Liver (tissue), 9 donors: ENCODE results near the gene DGCR2. TPM values are rescaled to one million over a fixed set of nuclear protein-coding genes. Genes with fewer than 3 reads are reported as not detected.

ENCODE experiments used
- DNase-seq: peaks from one replicate; pipeline ENCODE4 v3.0.0-alpha.2; 2017; ENCODE audit warnings: low spot score
- H3K27ac ChIP-seq, 2 donors: one replicate each; pipeline ENCODE4 v1.7.0; 2013; ENCODE audit warnings: inconsistent platforms in 2 of 2, low read length in 2 of 2, control low read depth in 1 of 2, low read depth in 1 of 2, mild to moderate bottlenecking in 1 of 2
- H3K27me3 ChIP-seq, 4 donors: one replicate each; pipeline versions ENCODE4 v1.6.1 to v1.7.0; 2013; ENCODE audit warnings: low read length in 3 of 4, inconsistent platforms in 1 of 4, mild to moderate bottlenecking in 1 of 4, moderate library complexity in 1 of 4; ENCODE audit not compliant: control insufficient read depth in 4 of 4, insufficient read depth in 4 of 4
- H3K36me3 ChIP-seq, 4 donors: one replicate each; pipeline versions ENCODE4 v1.6.1 to v1.7.0; 2013; ENCODE audit warnings: low read length in 3 of 4, mild to moderate bottlenecking in 3 of 4, low read depth in 1 of 4, moderate library complexity in 1 of 4; ENCODE audit not compliant: control insufficient read depth in 4 of 4, insufficient read depth in 3 of 4
- H3K4me1 ChIP-seq, 4 donors: one replicate each; pipeline versions ENCODE4 v1.6.1 to v1.7.0; 2013; ENCODE audit warnings: low read length in 3 of 4, mild to moderate bottlenecking in 3 of 4, moderate library complexity in 1 of 4; ENCODE audit not compliant: control insufficient read depth in 4 of 4, insufficient read depth in 4 of 4
- H3K4me3 ChIP-seq, 3 donors: one replicate each; pipeline versions ENCODE4 v1.6.1 to v1.7.0; 2013; ENCODE audit warnings: low read length in 3 of 3, control low read depth in 1 of 3, low read depth in 1 of 3, mild to moderate bottlenecking in 1 of 3
- H3K9ac ChIP-seq, 2 donors: one replicate each; pipeline ENCODE4 v1.7.0; 2013; ENCODE audit warnings: low read length in 2 of 2, mild to moderate bottlenecking in 2 of 2, moderate library complexity in 2 of 2, control low read depth in 1 of 2, low read depth in 1 of 2
- H3K9me3 ChIP-seq, 4 donors: one replicate each; pipeline versions ENCODE4 v1.6.1 to v1.7.0; 2013; ENCODE audit warnings: low read length in 3 of 4; ENCODE audit not compliant: control insufficient read depth in 4 of 4
- EGR1 ChIP-seq, 2 donors: IDR thresholded peaks; 2 replicates each; pipeline ENCODE4 v1.6.1; 2016 to 2018; ENCODE audit warnings: antibody characterized with exemption in 2 of 2, low read depth in 2 of 2
- FOXA1 ChIP-seq: IDR thresholded peaks from 2 replicates; pipeline ENCODE4 v1.6.1; 2016; ENCODE audit warnings: antibody characterized with exemption
- FOXA2 ChIP-seq: IDR thresholded peaks from 2 replicates; pipeline ENCODE4 v1.6.1; 2016; ENCODE audit warnings: antibody characterized with exemption
- HNF4A ChIP-seq, 2 donors: conservative IDR thresholded peaks; 2 replicates each; pipeline ENCODE4 v1.6.1; 2016; ENCODE audit warnings: antibody characterized with exemption in 2 of 2, mild to moderate bottlenecking in 2 of 2
- HNF4G ChIP-seq: IDR thresholded peaks from 2 replicates; pipeline ENCODE4 v1.6.1; 2016; ENCODE audit warnings: antibody characterized with exemption
- JUND ChIP-seq, 2 donors: IDR thresholded peaks; 2 replicates each; pipeline ENCODE4 v1.6.1; 2016; ENCODE audit warnings: antibody characterized with exemption in 2 of 2
- RXRA ChIP-seq, 2 donors: IDR thresholded peaks; 2 replicates each; pipeline ENCODE4 v1.6.1; 2017 to 2018; ENCODE audit warnings: antibody characterized with exemption in 2 of 2, mild to moderate bottlenecking in 1 of 2
- TAF1 ChIP-seq: conservative IDR thresholded peaks from 2 replicates; pipeline ENCODE4 v1.6.1; 2016; ENCODE audit warnings: antibody characterized with exemption, mild to moderate bottlenecking
- YY1 ChIP-seq: IDR thresholded peaks from 2 replicates; pipeline ENCODE4 v1.6.1; 2016; ENCODE audit warnings: antibody characterized with exemption, mild to moderate bottlenecking
- ZBTB33 ChIP-seq: IDR thresholded peaks from 2 replicates; pipeline ENCODE4 v1.6.1; 2016; ENCODE audit warnings: antibody characterized with exemption
- WGBS: extraction: QIAGEN DNeasy Blood & Tissue Kit; methylation state at CpG from one replicate; pipeline ENCODE4 v1.1.7; 2013; 5-methylcytosine and 5-hydroxymethylcytosine counted together
- polyA plus RNA-seq, 2 donors: library from polyadenylated mRNA; stranded (reverse) in 1 of 2; unstranded in 1 of 2; fragments of 200-250 nt in 1 of 2; fragments of >200 nt in 1 of 2; fragmentation: Nextera tagmentation in 1 of 2; extraction: Ambion mirVana in 1 of 2; gene quantifications; one replicate each; pipeline versions ENCODE4 v1.2.1 to v1.2.3, GENCODE V29; 2013 to 2015
- total RNA-seq, 2 donors: library from RNA; depleted of rRNA; stranded (reverse); fragments of >200 nt; gene quantifications; one replicate each; pipeline ENCODE4 v1.2.3, GENCODE V29; 2014
- TF ChIP-seq, protein P1 (sequence below): IDR thresholded peaks from 2 replicates; pipeline ENCODE4 v1.6.1; 2016; ENCODE audit warnings: antibody characterized with exemption, mild to moderate bottlenecking
- TF ChIP-seq, protein P2 (sequence below): IDR thresholded peaks from 2 replicates; pipeline ENCODE4 v1.6.1; 2016; ENCODE audit warnings: antibody characterized with exemption
- TF ChIP-seq, protein P3 (sequence below): IDR thresholded peaks from 2 replicates; pipeline ENCODE4 v1.6.1; 2016; ENCODE audit warnings: antibody characterized with exemption
- donor health status: healthy.
- donor health status: healthy.
- donor health status: healthy.
- donor health status: healthy.
- donor health status: healthy.

Gene DGCR2
- total and polyA plus RNA-seq, 4 donors: 11.2 to 30.0 (median 21.1) TPM

GRCh38 chr22:19122752-19123492, 710 bp upstream of the DGCR2 start (continued):
- TF ChIP-seq TAF1: no peak
- TF ChIP-seq, protein P1, sequence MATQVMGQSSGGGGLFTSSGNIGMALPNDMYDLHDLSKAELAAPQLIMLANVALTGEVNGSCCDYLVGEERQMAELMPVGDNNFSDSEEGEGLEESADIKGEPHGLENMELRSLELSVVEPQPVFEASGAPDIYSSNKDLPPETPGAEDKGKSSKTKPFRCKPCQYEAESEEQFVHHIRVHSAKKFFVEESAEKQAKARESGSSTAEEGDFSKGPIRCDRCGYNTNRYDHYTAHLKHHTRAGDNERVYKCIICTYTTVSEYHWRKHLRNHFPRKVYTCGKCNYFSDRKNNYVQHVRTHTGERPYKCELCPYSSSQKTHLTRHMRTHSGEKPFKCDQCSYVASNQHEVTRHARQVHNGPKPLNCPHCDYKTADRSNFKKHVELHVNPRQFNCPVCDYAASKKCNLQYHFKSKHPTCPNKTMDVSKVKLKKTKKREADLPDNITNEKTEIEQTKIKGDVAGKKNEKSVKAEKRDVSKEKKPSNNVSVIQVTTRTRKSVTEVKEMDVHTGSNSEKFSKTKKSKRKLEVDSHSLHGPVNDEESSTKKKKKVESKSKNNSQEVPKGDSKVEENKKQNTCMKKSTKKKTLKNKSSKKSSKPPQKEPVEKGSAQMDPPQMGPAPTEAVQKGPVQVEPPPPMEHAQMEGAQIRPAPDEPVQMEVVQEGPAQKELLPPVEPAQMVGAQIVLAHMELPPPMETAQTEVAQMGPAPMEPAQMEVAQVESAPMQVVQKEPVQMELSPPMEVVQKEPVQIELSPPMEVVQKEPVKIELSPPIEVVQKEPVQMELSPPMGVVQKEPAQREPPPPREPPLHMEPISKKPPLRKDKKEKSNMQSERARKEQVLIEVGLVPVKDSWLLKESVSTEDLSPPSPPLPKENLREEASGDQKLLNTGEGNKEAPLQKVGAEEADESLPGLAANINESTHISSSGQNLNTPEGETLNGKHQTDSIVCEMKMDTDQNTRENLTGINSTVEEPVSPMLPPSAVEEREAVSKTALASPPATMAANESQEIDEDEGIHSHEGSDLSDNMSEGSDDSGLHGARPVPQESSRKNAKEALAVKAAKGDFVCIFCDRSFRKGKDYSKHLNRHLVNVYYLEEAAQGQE: no peak

GRCh38 chr22:19121631-19122142, 525 bp downstream of the DGCR2 start:
- peak overlapping the region; percentile 88 to 94 (median 90) for H3K4me3 ChIP-seq
- peak overlapping the region; percentile 90 to 93 for H3K27ac ChIP-seq
- under 1% methylated on average over 47 of the region's 47 CpGs for WGBS
- TF ChIP-seq FOXA2 (no peak), YY1 (no peak), HNF4G (no peak), HNF4A (conservative IDR thresholded peaks at IDR 0.05) (no peak), ZBTB33 (no peak), FOXA1 (no peak)
- TF ChIP-seq, protein P2, sequence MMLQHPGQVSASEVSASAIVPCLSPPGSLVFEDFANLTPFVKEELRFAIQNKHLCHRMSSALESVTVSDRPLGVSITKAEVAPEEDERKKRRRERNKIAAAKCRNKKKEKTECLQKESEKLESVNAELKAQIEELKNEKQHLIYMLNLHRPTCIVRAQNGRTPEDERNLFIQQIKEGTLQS: no peak
- DNase-seq: peak; percentile 64
- peak overlapping the region; percentile 60 to 81 for H3K9ac ChIP-seq
- H3K9me3 ChIP-seq: no peaks in the 10 kb centered on the region
- no peaks in the 10 kb centered on the region for H3K36me3 ChIP-seq
- H3K4me1 ChIP-seq: peaks cover 11 to 38% (median 32%) of the 10 kb centered on the region in 4 donors
- H3K27me3 ChIP-seq: no peaks in the 10 kb centered on the region

- H3K27me3 ChIP-seq: no peaks in the 10 kb centered on the region
- peak overlapping the region; percentile 88 to 94 (median 90) for H3K4me3 ChIP-seq
- DNase-seq: peak; percentile 61
- H3K4me1 ChIP-seq: peaks cover 12 to 43% (median 37%) of the 10 kb centered on the region in 4 donors
- H3K27ac ChIP-seq: peak overlapping the region; percentile 90 to 93
- no peaks in the 10 kb centered on the region for H3K9me3 ChIP-seq
- TF ChIP-seq RXRA (IDR thresholded peaks at IDR 0.05) (peak in 1 of 2 donors; percentile 16), EGR1 (IDR thresholded peaks at IDR 0.05; ENCODE audit: low read depth in 2 of 2) (no peak), TAF1 (no peak), JUND (IDR thresholded peaks at IDR 0.05) (peak; percentile 25 to 26)
- TF ChIP-seq, protein P2: no peak
- TF ChIP-seq, protein P3, sequence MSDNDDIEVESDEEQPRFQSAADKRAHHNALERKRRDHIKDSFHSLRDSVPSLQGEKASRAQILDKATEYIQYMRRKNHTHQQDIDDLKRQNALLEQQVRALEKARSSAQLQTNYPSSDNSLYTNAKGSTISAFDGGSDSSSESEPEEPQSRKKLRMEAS: no peak
- WGBS: 16% methylated on average over 23 of the region's 23 CpGs
- H3K9ac ChIP-seq: peak overlapping the region; percentile 60 to 81
- no peaks in the 10 kb centered on the region for H3K36me3 ChIP-seq
Measured at GRCh38 chr22:19120829-19121630, 1.2 kb downstream of the DGCR2 start.
